ENCODE measurements around the gene LSG1. TPM values are rescaled to one million over a fixed set of nuclear protein-coding genes. Genes with fewer than 3 reads are reported as not detected.

The LSG1 gene
- total and polyA plus RNA-seq, 2 of the 13 experiments (the other 11 are each of a cell fraction or from before 2014, with no cell fraction given), result 21.4 to 32.1 TPM

GRCh38 chr3:194673761-194674160, 1.8 kb upstream of the LSG1 start:
- CTCF ChIA-PET (ENCODE audit: low intra/inter-chr PET ratio, low total read pairs), result no interaction called here
- FAIRE-seq (no peak), DNase-seq (ENCODE audit: low spot score) (no peak), ATAC-seq (no peak)
- Histone ChIP-seq H3K9ac (ENCODE audit: insufficient read depth, low read depth, low read length) (no peak overlapping the region), H3K79me2 (ENCODE audit: insufficient read depth, low read length) (peaks cover 19% of the 10 kb centered on the region), H3K9me3 (ENCODE audit: low read length) (no peaks in the 10 kb centered on the region), H3K36me3 (replicated peaks in 1 of 2; ENCODE audit: control insufficient read depth in 1 of 2, insufficient read depth in 2 of 2, low read length in 2 of 2) (peaks cover 2 to 6% of the 10 kb centered on the region in 2 experiments; a peak in 4 of 5 replicates), H3K27me3 (ENCODE audit: control insufficient read depth in 1 of 2, insufficient read depth in 2 of 2, low read length in 2 of 2) (peaks cover 0 to 3% of the 10 kb centered on the region in 2 experiments; a peak in 1 of 5 replicates), H2AFZ (ENCODE audit: low read length) (no peak overlapping the region), H3K4me3 (replicated peaks in 1 of 3; ENCODE audit: insufficient read depth in 1 of 3, low read depth in 2 of 3, low read length in 3 of 3) (no peak overlapping the region), H3K27ac (ENCODE audit: extremely low read length, insufficient read depth, low read length) (no peak overlapping the region), H4K20me1 (ENCODE audit: insufficient read depth, low read length) (no peaks in the 10 kb centered on the region), H3K4me1 (ENCODE audit: insufficient read depth, low read length) (peaks cover 43% of the 10 kb centered on the region), H3K4me2 (ENCODE audit: low read depth, low read length) (no peak overlapping the region; the same call in 1 of the 2 replicates)
- intact Hi-C loops (cut with micrococcal nuclease; ENCODE audit: unreplicated experiment), result loop anchor here (2.0 kb wide), 1 partner anchor 587 kb away; no protein-coding TSS in a partner anchor
- no peak for TF ChIP-seq XRCC5 (optimal IDR thresholded peaks at IDR 0.05; ENCODE audit: low read length)
- no peak for TF ChIP-seq SRSF4 (IDR thresholded peaks at IDR 0.05; ENCODE audit: low read depth, low read length, poor library complexity, severe bottlenecking)
- in situ Hi-C loops (cut with HindIII; ENCODE audit: extremely low pct_ligation_motif_present, low pct_unique_long_range_greater_than_20kb), result loop anchor here (5.0 kb wide), 1 partner anchor 584 kb away; no protein-coding TSS in a partner anchor
- 42% methylated on average over 2 of the region's 3 CpGs for WGBS (ENCODE audit: low lambda C conversion rate)
- BruUV-seq (replicated peaks), result no TSS peak
- POLR2A ChIA-PET, result interaction anchor here (1.5 kb wide), 1 partner anchor 9 kb away, joined by 3 read pairs; no protein-coding TSS in a partner anchor

GRCh38 chr3:194672876-194673275, 885 bp upstream of the LSG1 start:
- TF ChIP-seq CCAR2 (optimal IDR thresholded peaks at IDR 0.05; ENCODE audit: low read depth, low read length) (no peak), HNRNPUL1 (IDR thresholded peaks at IDR 0.05; ENCODE audit: low read depth, low read length) (no peak), REXO4 (CRISPR knock-in tag; IDR thresholded peaks at IDR 0.05; ENCODE audit: borderline replicate concordance) (no peak), ZNF232 (CRISPR knock-in tag; IDR thresholded peaks at IDR 0.05; ENCODE audit: borderline replicate concordance) (no peak), RFX3 (CRISPR knock-in tag; IDR thresholded peaks at IDR 0.05) (0 out of 2 replicates have a peak, but pooled peaks have one; percentile 10), ATRX (CRISPR knock-in tag; IDR thresholded peaks at IDR 0.05; ENCODE audit: borderline replicate concordance) (no peak), EEA1 (CRISPR knock-in tag; IDR thresholded peaks at IDR 0.05; ENCODE audit: borderline replicate concordance) (no peak), ZNF230 (CRISPR knock-in tag; IDR thresholded peaks at IDR 0.05) (no peak), ZNF605 (CRISPR knock-in tag; IDR thresholded peaks at IDR 0.05) (0 out of 2 replicates have a peak, but pooled peaks have one; percentile 34), PPARG (CRISPR knock-in tag; conservative IDR thresholded peaks at IDR 0.05) (no peak), ADNP (CRISPR knock-in tag; IDR thresholded peaks at IDR 0.05) (no peak)
- TF ChIP-seq, protein P1, sequence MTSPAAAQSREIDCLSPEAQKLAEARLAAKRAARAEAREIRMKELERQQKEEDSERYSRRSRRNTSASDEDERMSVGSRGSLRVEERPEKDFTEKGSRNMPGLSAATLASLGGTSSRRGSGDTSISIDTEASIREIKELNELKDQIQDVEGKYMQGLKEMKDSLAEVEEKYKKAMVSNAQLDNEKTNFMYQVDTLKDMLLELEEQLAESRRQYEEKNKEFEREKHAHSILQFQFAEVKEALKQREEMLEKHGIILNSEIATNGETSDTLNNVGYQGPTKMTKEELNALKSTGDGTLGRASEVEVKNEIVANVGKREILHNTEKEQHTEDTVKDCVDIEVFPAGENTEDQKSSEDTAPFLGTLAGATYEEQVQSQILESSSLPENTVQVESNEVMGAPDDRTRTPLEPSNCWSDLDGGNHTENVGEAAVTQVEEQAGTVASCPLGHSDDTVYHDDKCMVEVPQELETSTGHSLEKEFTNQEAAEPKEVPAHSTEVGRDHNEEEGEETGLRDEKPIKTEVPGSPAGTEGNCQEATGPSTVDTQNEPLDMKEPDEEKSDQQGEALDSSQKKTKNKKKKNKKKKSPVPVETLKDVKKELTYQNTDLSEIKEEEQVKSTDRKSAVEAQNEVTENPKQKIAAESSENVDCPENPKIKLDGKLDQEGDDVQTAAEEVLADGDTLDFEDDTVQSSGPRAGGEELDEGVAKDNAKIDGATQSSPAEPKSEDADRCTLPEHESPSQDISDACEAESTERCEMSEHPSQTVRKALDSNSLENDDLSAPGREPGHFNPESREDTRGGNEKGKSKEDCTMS (CRISPR knock-in tag; conservative IDR thresholded peaks at IDR 0.05), result no peak
- TF ChIP-seq, protein P2, sequence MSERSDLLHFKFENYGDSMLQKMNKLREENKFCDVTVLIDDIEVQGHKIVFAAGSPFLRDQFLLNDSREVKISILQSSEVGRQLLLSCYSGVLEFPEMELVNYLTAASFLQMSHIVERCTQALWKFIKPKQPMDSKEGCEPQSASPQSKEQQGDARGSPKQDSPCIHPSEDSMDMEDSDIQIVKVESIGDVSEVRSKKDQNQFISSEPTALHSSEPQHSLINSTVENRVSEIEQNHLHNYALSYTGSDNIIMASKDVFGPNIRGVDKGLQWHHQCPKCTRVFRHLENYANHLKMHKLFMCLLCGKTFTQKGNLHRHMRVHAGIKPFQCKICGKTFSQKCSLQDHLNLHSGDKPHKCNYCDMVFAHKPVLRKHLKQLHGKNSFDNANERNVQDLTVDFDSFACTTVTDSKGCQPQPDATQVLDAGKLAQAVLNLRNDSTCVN (CRISPR knock-in tag; IDR thresholded peaks at IDR 0.05; ENCODE audit: borderline replicate concordance), result no peak
- FAIRE-seq, result no peak

More at GRCh38 chr3:194672876-194673275, 885 bp upstream of the LSG1 start:
- TSS peak; percentile 87 for BruUV-seq (replicated peaks)
- in situ Hi-C loops (cut with HindIII; ENCODE audit: extremely low pct_ligation_motif_present, low pct_unique_long_range_greater_than_20kb) (loop anchor here (5.0 kb wide), 1 partner anchor 584 kb away; no protein-coding TSS in a partner anchor), intact Hi-C loops (cut with micrococcal nuclease; ENCODE audit: unreplicated experiment) (loop anchor here (2.0 kb wide), 1 partner anchor 588 kb away; no protein-coding TSS in a partner anchor)
- H3K4me2 ChIP-seq (ENCODE audit: low read depth, low read length), result peak overlapping the region; percentile 80
- no peak for ATAC-seq
- H4K20me1 ChIP-seq (ENCODE audit: insufficient read depth, low read length), result no peaks in the 10 kb centered on the region
- peaks cover 43% of the 10 kb centered on the region for H3K4me1 ChIP-seq (ENCODE audit: insufficient read depth, low read length)
- H3K27me3 ChIP-seq (ENCODE audit: control insufficient read depth in 1 of 2, insufficient read depth in 2 of 2, low read length in 2 of 2), result peaks cover 0 to 3% of the 10 kb centered on the region in 2 experiments; a peak in 1 of 5 replicates
- CTCF ChIA-PET (ENCODE audit: low intra/inter-chr PET ratio, low total read pairs), result interaction anchor here (1.0 to 2.1 kb wide), 2 partner anchors 10 to 587 kb away, joined by 5 to 16 read pairs; no protein-coding TSS in a partner anchor
- H3K79me2 ChIP-seq (ENCODE audit: insufficient read depth, low read length), result peaks cover 19% of the 10 kb centered on the region
- H3K27ac ChIP-seq (ENCODE audit: extremely low read length, insufficient read depth, low read length), result peak overlapping the region; percentile 81
- peak overlapping the region; percentile 76 for H3K9ac ChIP-seq (ENCODE audit: insufficient read depth, low read depth, low read length)
- 38% methylated on average over 5 of the region's 5 CpGs for WGBS (ENCODE audit: low lambda C conversion rate)
- H3K36me3 ChIP-seq (replicated peaks in 1 of 2; ENCODE audit: control insufficient read depth in 1 of 2, insufficient read depth in 2 of 2, low read length in 2 of 2), result peaks cover 2 to 9% of the 10 kb centered on the region in 2 experiments; a peak in 4 of 5 replicates
- POLR2A ChIA-PET, result interaction anchor here (0.8 to 2.4 kb wide), 15 partner anchors 10 to 598 kb away, joined by 3 to 19 read pairs (median 4); partner anchors contain the start of genes FAM43A and XXYLT1
- no peaks in the 10 kb centered on the region for H3K9me3 ChIP-seq (ENCODE audit: low read length)
- H2AFZ ChIP-seq (ENCODE audit: low read length), result peak overlapping the region; percentile 84
- DNase-seq (ENCODE audit: low spot score), result no peak
- peak overlapping the region; percentile 79 to 85 (median 84) for H3K4me3 ChIP-seq (replicated peaks in 1 of 3; ENCODE audit: insufficient read depth in 1 of 3, low read depth in 2 of 3, low read length in 3 of 3)

Measured in HepG2 (cell line).